ENCODE data around the gene PRKCB. TPM values are rescaled to one million over a fixed set of nuclear protein-coding genes. Genes with fewer than 3 reads are reported as not detected.

PRKCB gene
- total RNA-seq, 4 donors from 2014 or later = 10.7 to 23.9 (median 18.2) TPM

DNA sequence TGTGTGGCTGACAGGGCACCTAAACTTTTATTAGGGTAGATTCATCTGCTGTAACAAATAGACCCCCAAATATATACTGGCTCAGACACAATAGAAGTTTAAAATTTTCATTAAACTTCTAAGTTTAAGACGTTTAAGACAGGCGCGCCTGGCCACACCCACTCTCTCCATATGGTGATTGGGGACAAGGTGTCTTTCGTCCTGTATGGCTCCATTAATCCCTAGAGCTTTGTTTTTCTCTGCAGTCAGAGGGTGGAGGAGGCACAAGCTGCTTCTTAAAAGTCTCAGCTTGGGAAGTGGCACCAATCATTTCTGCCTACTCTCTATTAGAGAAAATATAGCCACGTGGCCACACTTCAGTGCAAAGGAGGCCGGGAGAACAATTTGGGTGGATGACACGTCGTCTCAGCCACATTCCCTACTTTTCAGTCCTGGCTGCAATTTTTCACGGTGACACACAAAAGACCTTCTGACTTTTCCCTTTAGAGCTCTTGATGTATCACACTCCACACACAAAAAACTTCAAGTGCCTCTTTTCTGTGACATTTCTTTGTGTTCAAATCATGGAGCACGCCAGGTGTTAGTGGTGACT is 294.8 kb downstream of the PRKCB start:
- WGBS, 2 donors (ENCODE audit: low coverage in 1 of 2) = 43 to 56% methylated on average over 3 to 10 of the region's 10 CpGs

DNA sequence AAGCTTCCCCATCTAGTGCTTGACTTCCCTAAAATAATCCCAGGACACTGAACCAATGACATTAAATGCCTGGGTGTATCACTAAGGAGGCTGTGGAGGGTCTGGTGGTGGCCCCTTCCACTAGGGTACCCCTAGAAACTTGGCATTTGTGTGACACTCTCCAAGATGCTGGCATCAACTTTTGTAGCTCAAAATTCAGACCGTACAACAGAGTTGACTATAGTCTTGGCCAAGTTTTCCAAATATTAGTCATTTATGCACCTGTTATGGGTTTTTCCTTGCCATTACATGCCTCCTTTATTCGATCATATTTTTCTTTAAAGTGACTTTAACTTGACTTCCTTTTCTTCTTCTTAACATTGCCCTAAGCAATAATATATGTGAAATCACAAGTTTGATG is 295.5 kb downstream of the PRKCB start:
- Histone ChIP-seq H3K4me1 (no peaks in the 10 kb centered on the region), H3K27ac (no peak overlapping the region), H3K27me3 (no peaks in the 10 kb centered on the region), H3K9me3 (no peaks in the 10 kb centered on the region), H3K4me3 (no peak overlapping the region), H3K36me3 (no peaks in the 10 kb centered on the region)
- WGBS, 2 donors (ENCODE audit: low coverage in 1 of 2) = 68 to 81% methylated on average over 2 of the region's 2 CpGs
- ATAC-seq = no peak
- TF ChIP-seq, protein P1, sequence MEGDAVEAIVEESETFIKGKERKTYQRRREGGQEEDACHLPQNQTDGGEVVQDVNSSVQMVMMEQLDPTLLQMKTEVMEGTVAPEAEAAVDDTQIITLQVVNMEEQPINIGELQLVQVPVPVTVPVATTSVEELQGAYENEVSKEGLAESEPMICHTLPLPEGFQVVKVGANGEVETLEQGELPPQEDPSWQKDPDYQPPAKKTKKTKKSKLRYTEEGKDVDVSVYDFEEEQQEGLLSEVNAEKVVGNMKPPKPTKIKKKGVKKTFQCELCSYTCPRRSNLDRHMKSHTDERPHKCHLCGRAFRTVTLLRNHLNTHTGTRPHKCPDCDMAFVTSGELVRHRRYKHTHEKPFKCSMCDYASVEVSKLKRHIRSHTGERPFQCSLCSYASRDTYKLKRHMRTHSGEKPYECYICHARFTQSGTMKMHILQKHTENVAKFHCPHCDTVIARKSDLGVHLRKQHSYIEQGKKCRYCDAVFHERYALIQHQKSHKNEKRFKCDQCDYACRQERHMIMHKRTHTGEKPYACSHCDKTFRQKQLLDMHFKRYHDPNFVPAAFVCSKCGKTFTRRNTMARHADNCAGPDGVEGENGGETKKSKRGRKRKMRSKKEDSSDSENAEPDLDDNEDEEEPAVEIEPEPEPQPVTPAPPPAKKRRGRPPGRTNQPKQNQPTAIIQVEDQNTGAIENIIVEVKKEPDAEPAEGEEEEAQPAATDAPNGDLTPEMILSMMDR (IDR thresholded peaks at IDR 0.05) = no peak
- TF ChIP-seq POLR2AphosphoS5 (IDR thresholded peaks at IDR 0.05) (no peak), EP300 (IDR thresholded peaks at IDR 0.05) (no peak), POLR2A (IDR thresholded peaks at IDR 0.05) (no peak)

More for the DNA sequence above, 294.8 kb downstream of the PRKCB start:
- Histone ChIP-seq H3K27ac (no peak overlapping the region), H3K4me1 (no peaks in the 10 kb centered on the region), H3K36me3 (no peaks in the 10 kb centered on the region), H3K4me3 (no peak overlapping the region), H3K27me3 (no peaks in the 10 kb centered on the region), H3K9me3 (no peaks in the 10 kb centered on the region)
- TF ChIP-seq POLR2A (IDR thresholded peaks at IDR 0.05) = no peak
- TF ChIP-seq, protein P1 (IDR thresholded peaks at IDR 0.05) = no peak
- TF ChIP-seq EP300 (IDR thresholded peaks at IDR 0.05) = no peak
- no peak for TF ChIP-seq POLR2AphosphoS5 (IDR thresholded peaks at IDR 0.05)
- no peak for ATAC-seq

DNA sequence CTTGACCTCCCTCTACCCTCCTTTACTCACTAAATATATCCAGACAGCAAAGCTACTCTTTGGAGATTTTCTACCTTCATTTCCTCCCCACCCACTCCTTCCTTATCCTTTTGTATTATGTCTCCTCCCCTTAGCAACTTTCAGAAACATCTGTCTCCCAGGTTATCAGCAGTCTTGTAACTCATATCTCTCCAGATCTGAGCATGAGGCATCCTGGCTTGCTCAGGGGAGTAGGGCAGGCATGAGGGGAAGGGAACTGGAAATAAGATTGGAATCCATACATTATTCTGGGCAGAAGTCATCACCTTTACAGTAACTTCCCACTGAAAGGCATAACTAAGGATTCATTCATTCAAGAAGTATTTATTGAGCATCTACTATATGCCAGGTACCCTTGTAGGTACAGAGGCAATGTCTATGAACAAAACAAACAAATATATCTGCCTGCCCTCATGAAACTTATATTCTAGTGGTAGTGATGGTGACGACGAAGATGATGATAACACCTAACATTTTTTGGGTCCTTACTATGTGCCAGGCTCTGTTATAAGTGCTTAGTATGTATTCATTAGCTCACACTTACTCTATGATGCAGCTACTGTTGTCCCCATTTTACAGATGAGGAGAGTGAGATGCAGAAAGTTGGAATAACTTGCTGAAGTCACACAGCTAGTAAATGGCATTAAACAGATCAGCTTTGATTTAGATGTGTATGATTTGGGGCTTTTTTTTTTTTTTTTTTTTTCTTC is 296.4 kb downstream of the PRKCB start:
- TF ChIP-seq, protein P1 (IDR thresholded peaks at IDR 0.05) = no peak
- TF ChIP-seq EP300 (IDR thresholded peaks at IDR 0.05) (no peak), POLR2A (IDR thresholded peaks at IDR 0.05) (no peak), POLR2AphosphoS5 (IDR thresholded peaks at IDR 0.05) (no peak)
- no peaks in the 10 kb centered on the region for H3K4me1 ChIP-seq
- no peak overlapping the region for H3K27ac ChIP-seq
- 90 to 93% methylated on average over 2 of the region's 2 CpGs for WGBS, 2 donors (ENCODE audit: low coverage in 1 of 2)
- no peaks in the 10 kb centered on the region for H3K27me3 ChIP-seq
- H3K36me3 ChIP-seq = no peaks in the 10 kb centered on the region
- ATAC-seq = no peak
- H3K4me3 ChIP-seq = no peak overlapping the region
- no peaks in the 10 kb centered on the region for H3K9me3 ChIP-seq

DNA sequence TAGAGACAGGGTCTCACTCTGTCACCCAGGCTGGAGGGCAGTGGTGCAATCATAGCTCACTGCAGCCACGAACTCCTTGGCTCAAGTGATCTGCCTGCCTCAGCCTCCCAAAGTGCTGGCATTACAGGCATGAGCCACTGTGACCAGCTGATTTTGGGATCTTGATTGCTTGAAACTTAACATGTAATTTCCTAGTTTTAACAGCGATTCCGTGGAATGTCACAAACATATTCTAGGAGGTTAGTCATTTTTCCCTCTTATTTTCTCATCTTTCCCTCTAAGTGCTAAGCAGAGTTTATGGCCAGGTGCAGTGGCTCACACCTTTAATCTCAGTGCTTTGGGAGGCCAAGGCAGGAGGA is 297.0 kb downstream of the PRKCB start:
- TF ChIP-seq POLR2AphosphoS5 (IDR thresholded peaks at IDR 0.05) (no peak), EP300 (IDR thresholded peaks at IDR 0.05) (no peak), POLR2A (IDR thresholded peaks at IDR 0.05) (no peak)
- TF ChIP-seq, protein P1 (IDR thresholded peaks at IDR 0.05) = no peak
- ATAC-seq = no peak
- no peak overlapping the region for H3K4me3 ChIP-seq
- no peaks in the 10 kb centered on the region for H3K9me3 ChIP-seq
- H3K27ac ChIP-seq = no peak overlapping the region
- 74 to 86% methylated on average over 3 of the region's 3 CpGs for WGBS, 2 donors (ENCODE audit: low coverage in 1 of 2)
- no peaks in the 10 kb centered on the region for H3K4me1 ChIP-seq
- H3K36me3 ChIP-seq = no peaks in the 10 kb centered on the region
- no peaks in the 10 kb centered on the region for H3K27me3 ChIP-seq

Data from gastroesophageal sphincter (tissue), 4 donors.